Measurements from ENCODE around the gene CDK5RAP1. TPM values are rescaled to one million over a fixed set of nuclear protein-coding genes. Genes with fewer than 3 reads are reported as not detected.

The CDK5RAP1 gene
- total and polyA plus RNA-seq, 7 donors = 12.0 to 30.0 (median 20.6) TPM

GRCh38 chr20:33313686-33314314 lies 87.5 kb downstream of the CDK5RAP1 start:
- WGBS, 2 donors = 76 to 77% methylated on average over 7 of the region's 7 CpGs
- H3K9me3 ChIP-seq = no peaks in the 10 kb centered on the region
- H3K36me3 ChIP-seq = no peaks in the 10 kb centered on the region
- no peaks in the 10 kb centered on the region for H3K4me1 ChIP-seq
- intact Hi-C loops (cut with DNase I) = no loop called here
- no peak for DNase-seq
- H3K27ac ChIP-seq = no peak overlapping the region
- H3K4me3 ChIP-seq = no peak overlapping the region
- TF ChIP-seq POLR2AphosphoS5 (IDR thresholded peaks at IDR 0.05) = no peak
- TF ChIP-seq EP300 (IDR thresholded peaks at IDR 0.05) = no peak
- TF ChIP-seq POLR2A (IDR thresholded peaks at IDR 0.05) = no peak
- no peak for TF ChIP-seq CTCF (IDR thresholded peaks at IDR 0.05)
- no peaks in the 10 kb centered on the region for H3K27me3 ChIP-seq

GRCh38 chr20:33312583-33312982 lies 88.7 kb downstream of the CDK5RAP1 start:
- no peak overlapping the region for H3K27ac ChIP-seq
- H3K27me3 ChIP-seq = no peaks in the 10 kb centered on the region
- DNase-seq = no peak
- no peaks in the 10 kb centered on the region for H3K4me1 ChIP-seq
- intact Hi-C loops (cut with DNase I) = no loop called here
- no peak overlapping the region for H3K4me3 ChIP-seq
- 91 to 93% methylated on average over 11 of the region's 11 CpGs for WGBS, 2 donors
- H3K9me3 ChIP-seq = no peaks in the 10 kb centered on the region
- no peaks in the 10 kb centered on the region for H3K36me3 ChIP-seq
- TF ChIP-seq CTCF (IDR thresholded peaks at IDR 0.05) (no peak), EP300 (IDR thresholded peaks at IDR 0.05) (no peak), POLR2A (IDR thresholded peaks at IDR 0.05) (no peak), POLR2AphosphoS5 (IDR thresholded peaks at IDR 0.05) (no peak)

GRCh38 chr20:33311996-33312395 lies 89.3 kb downstream of the CDK5RAP1 start:
- no peak for DNase-seq
- H3K27ac ChIP-seq = no peak overlapping the region
- intact Hi-C loops (cut with DNase I) = no loop called here
- H3K36me3 ChIP-seq = no peaks in the 10 kb centered on the region
- WGBS, 2 donors = 61 to 65% methylated on average over 4 of the region's 4 CpGs
- no peaks in the 10 kb centered on the region for H3K4me1 ChIP-seq
- H3K9me3 ChIP-seq = no peaks in the 10 kb centered on the region
- TF ChIP-seq POLR2A (IDR thresholded peaks at IDR 0.05) (no peak), EP300 (IDR thresholded peaks at IDR 0.05) (no peak), POLR2AphosphoS5 (IDR thresholded peaks at IDR 0.05) (no peak), CTCF (IDR thresholded peaks at IDR 0.05) (no peak)
- H3K27me3 ChIP-seq = no peaks in the 10 kb centered on the region
- no peak overlapping the region for H3K4me3 ChIP-seq

GRCh38 chr20:33311011-33311410 lies 90.3 kb downstream of the CDK5RAP1 start:
- no peaks in the 10 kb centered on the region for H3K36me3 ChIP-seq
- no peaks in the 10 kb centered on the region for H3K27me3 ChIP-seq
- no peak overlapping the region for H3K27ac ChIP-seq
- H3K4me3 ChIP-seq = no peak overlapping the region
- H3K4me1 ChIP-seq = no peaks in the 10 kb centered on the region
- H3K9me3 ChIP-seq = no peaks in the 10 kb centered on the region
- TF ChIP-seq CTCF (IDR thresholded peaks at IDR 0.05) = no peak
- TF ChIP-seq POLR2AphosphoS5 (IDR thresholded peaks at IDR 0.05) = no peak
- TF ChIP-seq EP300 (IDR thresholded peaks at IDR 0.05) = no peak
- no peak for TF ChIP-seq POLR2A (IDR thresholded peaks at IDR 0.05)
- intact Hi-C loops (cut with DNase I) = no loop called here
- WGBS, 2 donors = 84 to 89% methylated on average over 8 of the region's 8 CpGs
- no peak for DNase-seq

All from sigmoid colon (tissue), 7 donors.